Body of pancreas (tissue), 4 donors: Measurements from ENCODE around the gene ZBTB18. TPM values are rescaled to one million over a fixed set of nuclear protein-coding genes. Genes with fewer than 3 reads are reported as not detected.

Source experiments
- ATAC-seq: fragments of 150-250 bp; one replicate; pipeline ENCODE4 v1.9.1; 2016
- DNase-seq, 4 donors: peaks; one replicate each; pipeline ENCODE4 v3.0.0-alpha.2; 2019
- H3K27ac ChIP-seq, 4 donors: fragments of 200-600 bp; sonication (generic); 1 replicate in 3 of 4; 2 replicates in 1 of 4; pipeline versions ENCODE4 v1.5.1 to v1.6.1; 2016 to 2019; ENCODE audit warnings: mild to moderate bottlenecking in 1 of 4, mixed read lengths in 1 of 4, moderate library complexity in 1 of 4
- H3K27me3 ChIP-seq, 2 donors: fragments of 200-600 bp; sonication (generic); one replicate each; pipeline ENCODE4 v1.6.0; 2016; ENCODE audit warnings: mild to moderate bottlenecking in 1 of 2
- H3K36me3 ChIP-seq, 2 donors: fragments of 200-600 bp; sonication (generic); replicated peaks in 1 of 2; 2 replicates each; pipeline ENCODE4 v1.5.1; 2016; ENCODE audit warnings: low read depth in 2 of 2; ENCODE audit not compliant: insufficient read depth in 1 of 2
- H3K4me1 ChIP-seq: fragments of 200-600 bp; sonication (generic); one replicate; pipeline ENCODE4 v1.6.0; 2016
- H3K4me3 ChIP-seq, 2 donors: fragments of 200-600 bp; sonication (generic); 1 replicate in 1 of 2; 2 replicates in 1 of 2; pipeline ENCODE4 v1.5.1; 2016 to 2019
- H3K9me3 ChIP-seq, 3 donors: fragments of 200-600 bp; sonication (generic); 1 replicate in 2 of 3; 2 replicates in 1 of 3; pipeline ENCODE4 v1.5.1; 2016
- CTCF ChIP-seq, 7 experiments: fragments of 450-650 bp in 4 of 7; fragments of 200-600 bp in 3 of 7; sonication (generic) in 3 of 7; IDR thresholded peaks; one replicate each; pipeline ENCODE4 v1.5.1; 2016 to 2019; ENCODE audit warnings: antibody characterized with exemption in 7 of 7
- POLR2A ChIP-seq, 3 donors: fragments of 450-650 bp; IDR thresholded peaks; one replicate each; pipeline ENCODE4 v1.6.1; 2016; ENCODE audit warnings: antibody characterized with exemption in 3 of 3, mild to moderate bottlenecking in 2 of 3
- WGBS, 2 donors: methylation state at CpG; one replicate each; pipeline ENCODE4 v1.1.5; 2017; 5-methylcytosine and 5-hydroxymethylcytosine counted together
- intact Hi-C: fragments of 100-400 bp; cut with DNase I; formaldehyde crosslinking; loops from one replicate; pipeline ENCODE4 v1.15.1; 2023
- total RNA-seq, 2 donors: library from RNA; depleted of rRNA; stranded (reverse); fragments of >200 nt; gene quantifications; one replicate each; pipeline ENCODE4 v1.1.0, GENCODE V29; 2016

The ZBTB18 gene
- total RNA-seq, 2 donors from 2014 or later, result 20.4 to 22.6 TPM

DNA sequence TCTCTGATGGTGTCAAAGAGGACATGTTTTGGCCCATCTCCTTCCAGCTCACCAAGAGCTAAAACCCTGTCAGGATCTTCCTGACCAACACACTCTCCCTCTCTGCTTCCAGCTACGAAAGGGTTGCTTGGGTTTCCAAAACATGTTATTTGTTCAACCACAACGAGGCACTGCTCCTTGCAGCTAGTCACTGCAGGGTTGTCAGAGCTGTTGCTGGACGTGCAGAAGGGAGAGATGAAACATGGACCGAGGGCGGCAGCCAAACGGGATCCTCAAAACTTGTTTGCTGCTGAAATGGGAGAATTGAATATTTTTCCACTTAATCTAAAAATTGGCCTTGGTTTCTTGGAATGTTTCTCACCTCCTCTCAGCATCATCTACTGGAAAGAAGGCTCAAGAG is 12.4 kb downstream of the ZBTB18 start:
- DNase-seq, result no peak
- no peak overlapping the region for H3K4me3 ChIP-seq
- intact Hi-C loops, result no loop called here
- no peaks in the 10 kb centered on the region for H3K36me3 ChIP-seq
- WGBS, 2 donors, result 54 to 60% methylated on average over 6 of the region's 6 CpGs
- ATAC-seq, result no peak
- H3K27me3 ChIP-seq, result no peaks in the 10 kb centered on the region
- no peaks in the 10 kb centered on the region for H3K9me3 ChIP-seq
- TF ChIP-seq CTCF (IDR thresholded peaks at IDR 0.05), result no peak
- TF ChIP-seq POLR2A (IDR thresholded peaks at IDR 0.05), result no peak
- H3K27ac ChIP-seq, result no peak overlapping the region
- H3K4me1 ChIP-seq, result peaks cover 43% of the 10 kb centered on the region

DNA sequence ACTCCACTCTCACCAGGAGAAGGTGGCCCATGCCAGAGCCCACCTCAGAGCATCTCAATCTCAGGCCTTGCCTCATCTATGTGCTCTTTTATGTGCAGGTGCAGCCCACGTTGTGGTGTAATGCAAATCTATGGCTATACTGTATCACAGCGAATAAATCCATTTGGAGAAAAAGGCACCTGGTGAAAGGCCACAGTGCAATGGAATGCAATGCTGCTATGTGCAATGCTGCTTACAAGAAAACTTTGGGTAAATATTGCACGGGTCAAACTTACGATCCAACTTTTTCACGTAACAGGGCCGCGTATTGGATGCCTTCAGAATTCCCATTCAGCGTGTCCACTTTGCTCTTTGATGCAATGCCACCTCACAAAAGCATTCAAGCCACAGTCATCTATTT is 13.5 kb downstream of the ZBTB18 start:
- TF ChIP-seq CTCF (IDR thresholded peaks at IDR 0.05) (no peak), POLR2A (IDR thresholded peaks at IDR 0.05) (no peak)
- no peak overlapping the region for H3K4me3 ChIP-seq
- no peaks in the 10 kb centered on the region for H3K27me3 ChIP-seq
- no peak for DNase-seq
- no peaks in the 10 kb centered on the region for H3K36me3 ChIP-seq
- 73 to 75% methylated on average over 8 of the region's 8 CpGs for WGBS, 2 donors
- intact Hi-C loops, result no loop called here
- H3K9me3 ChIP-seq, result no peaks in the 10 kb centered on the region
- H3K4me1 ChIP-seq, result peaks cover 43% of the 10 kb centered on the region
- no peak overlapping the region for H3K27ac ChIP-seq
- ATAC-seq, result no peak

GRCh38 chr1:244065063-244065793 is 14.1 kb downstream of the ZBTB18 start:
- no peak for DNase-seq
- intact Hi-C loops, result no loop called here
- no peak for ATAC-seq
- H3K27ac ChIP-seq, result no peak overlapping the region
- H3K9me3 ChIP-seq, result no peaks in the 10 kb centered on the region
- 82 to 87% methylated on average over 8 to 9 of the region's 9 CpGs for WGBS, 2 donors
- H3K27me3 ChIP-seq, result no peaks in the 10 kb centered on the region
- H3K4me1 ChIP-seq, result peaks cover 39% of the 10 kb centered on the region
- no peaks in the 10 kb centered on the region for H3K36me3 ChIP-seq
- no peak for TF ChIP-seq CTCF (IDR thresholded peaks at IDR 0.05)
- TF ChIP-seq POLR2A (IDR thresholded peaks at IDR 0.05), result no peak
- no peak overlapping the region for H3K4me3 ChIP-seq

- intact Hi-C loops, result no loop called here
- Histone ChIP-seq H3K4me3 (no peak overlapping the region), H3K27ac (no peak overlapping the region), H3K36me3 (no peaks in the 10 kb centered on the region), H3K27me3 (no peaks in the 10 kb centered on the region), H3K9me3 (no peaks in the 10 kb centered on the region), H3K4me1 (peaks cover 31% of the 10 kb centered on the region)
- 6% methylated on average over 4 of the region's 4 CpGs for WGBS, 2 donors
- TF ChIP-seq CTCF (IDR thresholded peaks at IDR 0.05), result no peak
- no peak for TF ChIP-seq POLR2A (IDR thresholded peaks at IDR 0.05)
- ATAC-seq (peak; percentile 31), DNase-seq (no peak)
These were observed 14.9 kb downstream of the ZBTB18 start for GRCh38 chr1:244065960-244066388.
